ENCODE measurements around the gene MRPS22. TPM values are rescaled to one million over a fixed set of nuclear protein-coding genes. Genes with fewer than 3 reads are reported as not detected.

The MRPS22 gene
- total and polyA plus RNA-seq, 2 of the 13 experiments (the other 11 are each of a cell fraction or from before 2014, with no cell fraction given): 52.7 to 113 TPM

- Histone ChIP-seq H3K4me3 (replicated peaks in 1 of 3; ENCODE audit: insufficient read depth in 1 of 3, low read depth in 2 of 3, low read length in 3 of 3) (no peak overlapping the region), H2AFZ (ENCODE audit: low read length) (no peak overlapping the region), H3K36me3 (replicated peaks in 1 of 2; ENCODE audit: control insufficient read depth in 1 of 2, insufficient read depth in 2 of 2, low read length in 2 of 2) (no peaks in the 10 kb centered on the region), H3K27ac (ENCODE audit: extremely low read length, insufficient read depth, low read length) (no peak overlapping the region), H3K9ac (ENCODE audit: insufficient read depth, low read depth, low read length) (no peak overlapping the region), H3K9me3 (ENCODE audit: low read length) (no peaks in the 10 kb centered on the region), H4K20me1 (ENCODE audit: insufficient read depth, low read length) (no peaks in the 10 kb centered on the region), H3K4me2 (ENCODE audit: low read depth, low read length) (no peak overlapping the region), H3K27me3 (ENCODE audit: control insufficient read depth in 1 of 2, insufficient read depth in 2 of 2, low read length in 2 of 2) (peaks cover 6 to 28% of the 10 kb centered on the region in 2 experiments; a peak in 4 of 5 replicates), H3K4me1 (ENCODE audit: insufficient read depth, low read length) (peaks cover 4% of the 10 kb centered on the region; the same call in 1 of the 2 replicates), H3K79me2 (ENCODE audit: insufficient read depth, low read length) (no peaks in the 10 kb centered on the region)
- intact Hi-C loops (cut with micrococcal nuclease; ENCODE audit: unreplicated experiment): loop anchor here (2.0 to 10.0 kb wide), 2 partner anchors 42 to 122 kb away; no protein-coding TSS in a partner anchor
- in situ Hi-C loops (cut with HindIII; ENCODE audit: extremely low pct_ligation_motif_present, low pct_unique_long_range_greater_than_20kb): loop anchor here (5.0 kb wide), 2 partner anchors 215 to 390 kb away; no protein-coding TSS in a partner anchor
- ChIA-PET POLR2A (no interaction called here), CTCF (ENCODE audit: low intra/inter-chr PET ratio, low total read pairs) (interaction anchor here (1.7 kb wide), 1 partner anchor 215 kb away, joined by 5 read pairs; no protein-coding TSS in a partner anchor)
- DNase-seq (ENCODE audit: low spot score): no peak
- BruUV-seq (replicated peaks): no TSS peak
- FAIRE-seq: no peak
- no peak for TF ChIP-seq LCORL (IDR thresholded peaks at IDR 0.05)
- no peak for TF ChIP-seq LCORL (CRISPR knock-in tag; IDR thresholded peaks at IDR 0.05)
- no peak for TF ChIP-seq KLF9 (CRISPR knock-in tag; IDR thresholded peaks at IDR 0.05; ENCODE audit: low read depth)
- no peak for TF ChIP-seq POLR2AphosphoS5 (IDR thresholded peaks at IDR 0.05; ENCODE audit: low read depth, low read length)
- no peak for TF ChIP-seq MTF1 (CRISPR knock-in tag; IDR thresholded peaks at IDR 0.05)
- no peak for TF ChIP-seq KLF11 (CRISPR knock-in tag; IDR thresholded peaks at IDR 0.05)
- no peak for TF ChIP-seq SRF (IDR thresholded peaks at IDR 0.05; ENCODE audit: low read depth, low read length)
- no peak for TF ChIP-seq TCF7L2 (IDR thresholded peaks at IDR 0.05; ENCODE audit: low read depth, low read length)
- no peak for TF ChIP-seq ZFYVE20 (CRISPR knock-in tag; IDR thresholded peaks at IDR 0.05; ENCODE audit: borderline replicate concordance, low read depth)
- TF ChIP-seq DZIP1 (CRISPR knock-in tag; IDR thresholded peaks at IDR 0.05): no peak
- ATAC-seq: no peak
- 24% methylated on average over 5 of the region's 5 CpGs for WGBS (ENCODE audit: low lambda C conversion rate)
Measured at GRCh38 chr3:139327231-139327630, 16.6 kb upstream of the MRPS22 start.

Measured in HepG2 (cell line).